HEK293T (cell line): ENCODE data around the gene PHLPP1.

ENCODE experiments used
- ARNT ChIP-seq: fragments of 450-650 bp; IDR thresholded peaks from 2 replicates; pipeline ENCODE4 v1.6.1; 2017; ENCODE audit warnings: mild to moderate bottlenecking
- BHLHE40 ChIP-seq: fragments of 450-650 bp; IDR thresholded peaks from 2 replicates; pipeline ENCODE4 v1.6.1; 2016; ENCODE audit warnings: mild to moderate bottlenecking, moderate library complexity, borderline replicate concordance
- ELF4 ChIP-seq: fragments of 450-650 bp; IDR thresholded peaks from 2 replicates; pipeline ENCODE4 v1.6.1; 2017; ENCODE audit warnings: antibody characterized with exemption
- FOXA1 ChIP-seq: fragments of 450-650 bp; IDR thresholded peaks from 2 replicates; pipeline ENCODE4 v1.6.1; 2016; ENCODE audit warnings: mild to moderate bottlenecking
- FOXM1 ChIP-seq: fragments of 450-650 bp; IDR thresholded peaks from 2 replicates; pipeline ENCODE4 v1.6.1; 2017; ENCODE audit warnings: mild to moderate bottlenecking, borderline replicate concordance
- HDGF ChIP-seq: fragments of 450-650 bp; IDR thresholded peaks from 2 replicates; pipeline ENCODE4 v1.6.1; 2017; ENCODE audit warnings: antibody characterized with exemption, borderline replicate concordance
- SP1 ChIP-seq: fragments of 450-650 bp; IDR thresholded peaks from 2 replicates; pipeline ENCODE4 v1.6.1; 2017
- SUZ12 ChIP-seq: fragments of 450-650 bp; IDR thresholded peaks from 2 replicates; pipeline ENCODE4 v1.6.1; 2016; ENCODE audit warnings: mild to moderate bottlenecking
- ZNF384 ChIP-seq: fragments of 450-650 bp; IDR thresholded peaks from 2 replicates; pipeline ENCODE4 v1.6.1; 2016

GRCh38 chr18:63005306-63005705 is 290.0 kb downstream of the PHLPP1 start:
- TF ChIP-seq ZNF384 (no peak), ARNT (no peak), SP1 (no peak), FOXA1 (no peak), HDGF (no peak), SUZ12 (no peak), FOXM1 (no peak), BHLHE40 (no peak), ELF4 (no peak)
